ENCODE data around the gene AP2S1. TPM values are rescaled to one million over a fixed set of nuclear protein-coding genes. Genes with fewer than 3 reads are reported as not detected.

AP2S1 gene
- total and polyA plus RNA-seq, 2 of the 4 experiments (the other 2 are of a cell fraction) = 144 to 274 TPM

DNA sequence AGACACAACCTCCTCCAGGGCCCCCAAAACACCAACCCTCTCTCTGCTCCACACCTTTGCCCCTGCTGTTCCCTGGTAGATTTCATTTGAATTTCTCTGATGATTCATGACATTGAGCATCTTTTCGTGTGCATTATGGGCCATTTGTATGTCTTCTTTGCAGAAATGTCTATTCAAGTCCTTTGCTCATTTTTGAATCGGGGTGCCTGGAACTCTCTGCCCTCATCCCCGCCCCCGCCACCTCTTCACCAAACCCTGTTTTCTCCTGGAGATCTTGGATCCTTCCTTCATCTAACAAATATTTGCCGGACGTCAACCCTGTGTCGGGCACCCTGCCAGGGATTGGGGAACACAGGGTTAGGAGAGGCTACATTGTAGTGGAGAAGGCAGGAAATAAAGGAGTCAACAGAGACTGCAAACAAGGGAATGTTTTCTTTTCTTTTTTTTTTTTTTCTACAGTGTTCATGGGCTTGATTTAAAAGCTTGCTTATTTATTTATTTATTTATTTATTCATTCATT, 36.7 kb downstream of the AP2S1 start:
- H3K4me1 ChIP-seq (ENCODE audit: control insufficient read depth, insufficient read depth, low read length) = peaks cover 6% of the 10 kb centered on the region
- no peaks in the 10 kb centered on the region for H3K79me1 ChIP-seq (ENCODE audit: low read depth in 1 of 2, low read length in 2 of 2)
- H2BK5ac ChIP-seq (ENCODE audit: low read depth, low read length, poor library complexity, severe bottlenecking) = no peak overlapping the region
- dilution Hi-C loops (cut with HindIII; ENCODE audit: low sequenced_read_pairs, unreplicated experiment) = no loop called here
- H2AK9ac ChIP-seq (replicated peaks; ENCODE audit: low read depth, low read length, poor library complexity) = no peak overlapping the region
- ATAC-seq (ENCODE audit: low read depth) (peak; percentile 48), DNase-seq (peak; percentile 46)
- H3K27me3 ChIP-seq (ENCODE audit: control insufficient read depth, insufficient read depth, low read length) = no peaks in the 10 kb centered on the region
- intact Hi-C loops (cut with micrococcal nuclease) = no loop called here
- H3K23ac ChIP-seq (ENCODE audit: low read depth, low read length) = no peak overlapping the region
- H3K36me3 ChIP-seq (ENCODE audit: control insufficient read depth, insufficient read depth, low read length) = no peaks in the 10 kb centered on the region
- no peak overlapping the region for H3K4me2 ChIP-seq (ENCODE audit: low read depth, low read length)
- no peak overlapping the region for H2AK5ac ChIP-seq (ENCODE audit: low read depth, low read length)
- no peaks in the 10 kb centered on the region for H3K9me3 ChIP-seq (ENCODE audit: control insufficient read depth, insufficient read depth, low read length)
- H3K14ac ChIP-seq (replicated peaks; ENCODE audit: low read depth, low read length) = no peak overlapping the region
- ChIA-PET CTCF (no interaction called here), POLR2A (ENCODE audit: unreplicated experiment) (interaction anchor here (0.6 kb wide), 1 partner anchor 340 kb away, joined by 9 read pairs; no protein-coding TSS in a partner anchor)
- H4K8ac ChIP-seq (ENCODE audit: low read depth in 2 of 2, low read length in 2 of 2) = no peak overlapping the region
- H3K27ac ChIP-seq (ENCODE audit: insufficient read depth, low read length) = no peak overlapping the region
- no peak overlapping the region for H3K4me3 ChIP-seq (ENCODE audit: insufficient read depth, low read depth, low read length)
- H3K9ac ChIP-seq (ENCODE audit: low read depth, low read length) = no peak overlapping the region
- H3K9me1 ChIP-seq (ENCODE audit: insufficient read depth, low read length) = no peaks in the 10 kb centered on the region
- BruUV-seq (replicated peaks) = no TSS peak
- no peak overlapping the region for H4K91ac ChIP-seq (ENCODE audit: insufficient read depth, low read depth, low read length)
- H2AFZ ChIP-seq (replicated peaks; ENCODE audit: low read length, poor library complexity) = no peak overlapping the region
- no peaks in the 10 kb centered on the region for H4K20me1 ChIP-seq (ENCODE audit: insufficient read depth, low read length)
- H2BK20ac ChIP-seq (ENCODE audit: low read depth, low read length) = no peak overlapping the region
- H3K4ac ChIP-seq (ENCODE audit: low read depth, low read length) = no peak overlapping the region
- in situ Hi-C loops (cut with MboI; ENCODE audit: low sequenced_read_pairs) = no loop called here
- peak overlapping the region; percentile 20; the same call in 1 of the 2 replicates for H3K18ac ChIP-seq (ENCODE audit: low read depth, low read length)
- WGBS, 2 experiments (ENCODE audit: extremely low coverage in 2 of 2, insufficient read length in 1 of 2) = no CpG with 5 or more reads among the region's 7 CpGs
- TF ChIP-seq BHLHE40 (IDR thresholded peaks at IDR 0.05; ENCODE audit: low read depth, low read length) (no peak), RCOR1 (IDR thresholded peaks at IDR 0.05; ENCODE audit: insufficient replicate concordance, low read length) (no peak), RFX5 (IDR thresholded peaks at IDR 0.05; ENCODE audit: low read depth, low read length) (no peak), MXI1 (IDR thresholded peaks at IDR 0.05; ENCODE audit: borderline replicate concordance, low read depth, low read length) (no peak), SMC3 (IDR thresholded peaks at IDR 0.05; ENCODE audit: low read depth, low read length) (no peak), RAD21 (IDR thresholded peaks at IDR 0.05; ENCODE audit: low read length) (no peak), NFE2L2 (IDR thresholded peaks at IDR 0.05; ENCODE audit: low read depth, low read length) (no peak), CHD1 (IDR thresholded peaks at IDR 0.05; ENCODE audit: low read depth, low read length) (no peak)
- TF ChIP-seq, protein P1, sequence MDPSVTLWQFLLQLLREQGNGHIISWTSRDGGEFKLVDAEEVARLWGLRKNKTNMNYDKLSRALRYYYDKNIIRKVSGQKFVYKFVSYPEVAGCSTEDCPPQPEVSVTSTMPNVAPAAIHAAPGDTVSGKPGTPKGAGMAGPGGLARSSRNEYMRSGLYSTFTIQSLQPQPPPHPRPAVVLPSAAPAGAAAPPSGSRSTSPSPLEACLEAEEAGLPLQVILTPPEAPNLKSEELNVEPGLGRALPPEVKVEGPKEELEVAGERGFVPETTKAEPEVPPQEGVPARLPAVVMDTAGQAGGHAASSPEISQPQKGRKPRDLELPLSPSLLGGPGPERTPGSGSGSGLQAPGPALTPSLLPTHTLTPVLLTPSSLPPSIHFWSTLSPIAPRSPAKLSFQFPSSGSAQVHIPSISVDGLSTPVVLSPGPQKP (IDR thresholded peaks at IDR 0.05; ENCODE audit: borderline replicate concordance, low read depth, low read length) = no peak
- no peak overlapping the region for H2BK15ac ChIP-seq (ENCODE audit: low read depth, low read length)
- no peak overlapping the region for H3K56ac ChIP-seq (ENCODE audit: extremely low read depth, insufficient read depth, low read length)
- no peak overlapping the region for H2BK120ac ChIP-seq (ENCODE audit: low read depth, low read length)
- no peak overlapping the region for H4K5ac ChIP-seq (ENCODE audit: low read depth, low read length)

Data from IMR-90 (cell line).